GM19395 (cell line): Measurements from ENCODE around the gene SLC47A2.
"Not testable (repeated sequence)": the region's sequence is repeated elsewhere in the genome, so short reads cannot be mapped to it uniquely, and the experiment has no call there.

ENCODE experiments used
- ATAC-seq: cut with Tn5 transposase; IDR thresholded peaks from one replicate; pipeline ENCODE4 v1.9.1; 2021; ENCODE audit warnings: mild to moderate bottlenecking, moderate library complexity; ENCODE audit not compliant: unreplicated experiment

The SLC47A2 gene

GRCh38 chr17:19671433-19671832 is 45.0 kb downstream of the SLC47A2 start:
- ATAC-seq: no peak

GRCh38 chr17:19670908-19671307 is 45.5 kb downstream of the SLC47A2 start:
- no peak for ATAC-seq

- ATAC-seq: not testable (repeated sequence)
These were observed 46.7 kb downstream of the SLC47A2 start for GRCh38 chr17:19669680-19670079.

GRCh38 chr17:19664821-19665181 is 51.6 kb downstream of the SLC47A2 start:
- no peak for ATAC-seq

GRCh38 chr17:19664136-19664820 is 52.1 kb downstream of the SLC47A2 start:
- no peak for ATAC-seq

- ATAC-seq: no peak
These were observed 53.3 kb downstream of the SLC47A2 start for GRCh38 chr17:19663097-19663496.

GRCh38 chr17:19661121-19661520 is 55.3 kb downstream of the SLC47A2 start:
- no peak for ATAC-seq

GRCh38 chr17:19660219-19660870 is 56.0 kb downstream of the SLC47A2 start:
- no peak for ATAC-seq

- ATAC-seq: no peak
These were observed 56.8 kb downstream of the SLC47A2 start for GRCh38 chr17:19659366-19660177.

- ATAC-seq: no peak
These were observed 59.4 kb downstream of the SLC47A2 start for GRCh38 chr17:19656851-19657581.

GRCh38 chr17:19656336-19656735 is 60.0 kb downstream of the SLC47A2 start:
- no peak for ATAC-seq

- no peak for ATAC-seq
These were observed 61.5 kb downstream of the SLC47A2 start for GRCh38 chr17:19654896-19655295.

- ATAC-seq: no peak
These were observed 62.0 kb downstream of the SLC47A2 start for GRCh38 chr17:19654342-19654886.

- ATAC-seq: no peak
These were observed 63.8 kb downstream of the SLC47A2 start for GRCh38 chr17:19652595-19652994.

- ATAC-seq: no peak
These were observed 64.7 kb downstream of the SLC47A2 start for GRCh38 chr17:19651451-19652238.

- ATAC-seq: no peak
These were observed 65.6 kb downstream of the SLC47A2 start for GRCh38 chr17:19650826-19651225.

- ATAC-seq: no peak
These were observed 67.2 kb downstream of the SLC47A2 start for GRCh38 chr17:19649274-19649541.

- peak; percentile 90 for ATAC-seq
These were observed 67.7 kb downstream of the SLC47A2 start, which contains the start of gene ALDH3A2 for GRCh38 chr17:19648475-19649273. Gene ALDH3A2, plus strand, starts transcription at chr17:19648751. Its CDS starts 221 bp downstream, at chr17:19648972.

- ATAC-seq: peak; percentile 47
These were observed 68.5 kb downstream of the SLC47A2 start for GRCh38 chr17:19647697-19648474.
